Loucy (cell line): ENCODE results near the gene IFT81.

Source experiments
- CTCF ChIP-seq: fragments of 200-600 bp; sonication (generic); conservative IDR thresholded peaks from 2 replicates; pipeline ENCODE4 v1.5.1; 2014; ENCODE audit warnings: mild to moderate bottlenecking, antibody characterized with exemption, low read length
- EZH2phosphoT487 ChIP-seq: fragments of 200-600 bp; IDR thresholded peaks from 2 replicates; pipeline ENCODE4 v1.6.1; 2018; ENCODE audit warnings: antibody characterized with exemption, mild to moderate bottlenecking, moderate library complexity, borderline replicate concordance

- TF ChIP-seq CTCF (no peak), EZH2phosphoT487 (no peak)
Observed at GRCh38 chr12:110251381-110251780, 127.2 kb downstream of the IFT81 start.
